Non-pigmented ciliary epithelial cell (primary cell): ENCODE measurements around the gene ABLIM3.

Experiments
- DNase-seq: peaks from one replicate; pipeline ENCODE4 v3.0.0-alpha.2; 2010; ENCODE audit warnings: low read depth

Gene ABLIM3

GRCh38 chr5:149219584-149219983, 78.3 kb downstream of the ABLIM3 start:
- DNase-seq = no peak

- DNase-seq = no peak
Observed at GRCh38 chr5:149220750-149221149, 79.5 kb downstream of the ABLIM3 start.

GRCh38 chr5:149221326-149221725, 80.0 kb downstream of the ABLIM3 start:
- DNase-seq = no peak

GRCh38 chr5:149221731-149222342, 80.5 kb downstream of the ABLIM3 start:
- DNase-seq = no peak

GRCh38 chr5:149223081-149223848, 82.0 kb downstream of the ABLIM3 start:
- no peak for DNase-seq

- DNase-seq = no peak
Observed at GRCh38 chr5:149224282-149224681, 83.0 kb downstream of the ABLIM3 start.

GRCh38 chr5:149227168-149227826, 86.0 kb downstream of the ABLIM3 start:
- DNase-seq = peak; percentile 74

GRCh38 chr5:149228618-149229297, 87.5 kb downstream of the ABLIM3 start:
- peak; percentile 70 for DNase-seq

- DNase-seq = no peak
Observed at GRCh38 chr5:149229298-149229937, 88.1 kb downstream of the ABLIM3 start.

- no peak for DNase-seq
Observed at GRCh38 chr5:149235841-149236240, 94.5 kb downstream of the ABLIM3 start.

GRCh38 chr5:149237662-149238061, 96.4 kb downstream of the ABLIM3 start:
- DNase-seq = no peak

- no peak for DNase-seq
Observed at GRCh38 chr5:149238540-149238939, 97.2 kb downstream of the ABLIM3 start.

- DNase-seq = no peak
Observed at GRCh38 chr5:149239917-149240316, 98.6 kb downstream of the ABLIM3 start.

- no peak for DNase-seq
Observed at GRCh38 chr5:149240354-149240998, 99.2 kb downstream of the ABLIM3 start.

- DNase-seq = no peak
Observed at GRCh38 chr5:149242339-149242738, 101.0 kb downstream of the ABLIM3 start.

GRCh38 chr5:149246906-149247305, 105.6 kb downstream of the ABLIM3 start:
- DNase-seq = no peak

- DNase-seq = no peak
Observed at GRCh38 chr5:149247726-149248125, 106.4 kb downstream of the ABLIM3 start.

GRCh38 chr5:149251546-149251945, 110.3 kb downstream of the ABLIM3 start:
- DNase-seq = no peak

GRCh38 chr5:149254506-149254905, 113.2 kb downstream of the ABLIM3 start:
- no peak for DNase-seq

- DNase-seq = peak; percentile 27
Observed at GRCh38 chr5:149256451-149256850, 115.2 kb downstream of the ABLIM3 start.

- no peak for DNase-seq
Observed at GRCh38 chr5:149257131-149257530, 115.8 kb downstream of the ABLIM3 start.
